DND-41 (cell line): ENCODE measurements around the gene LPAR2.
"Not testable (repeated sequence)": the region's sequence is repeated elsewhere in the genome, so short reads cannot be mapped to it uniquely, and the experiment has no call there.

Experiments used
- ATAC-seq: fragments of 200-7000 bp; cut with Tn5 transposase; 3 replicates; pipeline ENCODE4 v1.9.1; 2021; ENCODE audit warnings: low read depth; ENCODE audit not compliant: insufficient read depth
- DNase-seq: peaks from one replicate; pipeline ENCODE4 v3.0.0-alpha.2; 2020
- H2AFZ ChIP-seq: 2 replicates; pipeline ENCODE4 v1.6.0; 2012; ENCODE audit warnings: low read depth, low read length
- H3K27ac ChIP-seq: 2 replicates; pipeline ENCODE4 v1.5.1; 2012; ENCODE audit warnings: low read length, inconsistent platforms
- H3K27me3 ChIP-seq: fragments of 200-600 bp; sonication (generic); 2 replicates; pipeline ENCODE4 v1.6.0; 2012; ENCODE audit warnings: low read length, mild to moderate bottlenecking, inconsistent platforms; ENCODE audit not compliant: insufficient read depth, poor library complexity
- H3K36me3 ChIP-seq: 2 replicates; pipeline ENCODE4 v1.5.1; 2012; ENCODE audit warnings: low read length, inconsistent platforms; ENCODE audit not compliant: insufficient read depth
- H3K4me1 ChIP-seq: 2 replicates; pipeline ENCODE4 v1.5.1; 2012; ENCODE audit warnings: mild to moderate bottlenecking, low read length; ENCODE audit not compliant: insufficient read depth
- H3K4me2 ChIP-seq: 2 replicates; pipeline ENCODE4 v1.6.0; 2012; ENCODE audit warnings: mild to moderate bottlenecking, moderate library complexity, low read length, inconsistent platforms; ENCODE audit not compliant: insufficient read depth
- H3K4me3 ChIP-seq, 2 experiments: fragments of 200-600 bp in 1 of 2; shearing (Covaris generic) in 1 of 2; 2 replicates each; pipeline ENCODE4 v1.5.1; 2012 to 2016; ENCODE audit warnings: inconsistent platforms in 2 of 2, low read length in 2 of 2, mild to moderate bottlenecking in 2 of 2, low read depth in 1 of 2, moderate library complexity in 1 of 2
- H3K79me2 ChIP-seq: 2 replicates; pipeline ENCODE4 v1.6.0; 2012; ENCODE audit warnings: low read length, inconsistent platforms; ENCODE audit not compliant: insufficient read depth
- H3K9ac ChIP-seq: 2 replicates; pipeline ENCODE4 v1.6.0; 2012; ENCODE audit warnings: low read depth, mild to moderate bottlenecking, inconsistent platforms, low read length, moderate library complexity
- H3K9me3 ChIP-seq: 2 replicates; pipeline ENCODE4 v1.5.1; 2012; ENCODE audit warnings: low read length, moderate library complexity, mild to moderate bottlenecking, inconsistent platforms; ENCODE audit not compliant: insufficient read depth, severe bottlenecking
- H4K20me1 ChIP-seq: 2 replicates; pipeline ENCODE4 v1.6.0; 2012; ENCODE audit warnings: low read length; ENCODE audit not compliant: insufficient read depth
- EZH2 ChIP-seq: IDR thresholded peaks from 3 replicates; pipeline ENCODE4 v1.6.1; 2012; ENCODE audit warnings: borderline replicate concordance, low read depth, mild to moderate bottlenecking, moderate library complexity, low read length, inconsistent platforms; ENCODE audit not compliant: severe bottlenecking
- TF ChIP-seq, protein P1 (sequence below): IDR thresholded peaks from 2 replicates; pipeline ENCODE4 v1.5.1; 2012; ENCODE audit warnings: borderline replicate concordance, low read length, moderate library complexity, mild to moderate bottlenecking; ENCODE audit not compliant: poor library complexity, severe bottlenecking; ENCODE audit errors: extremely low read depth

LPAR2 gene

GRCh38 chr19:19672816-19673215 is 44.8 kb upstream of the LPAR2 start:
- TF ChIP-seq EZH2: no peak
- TF ChIP-seq, protein P1, sequence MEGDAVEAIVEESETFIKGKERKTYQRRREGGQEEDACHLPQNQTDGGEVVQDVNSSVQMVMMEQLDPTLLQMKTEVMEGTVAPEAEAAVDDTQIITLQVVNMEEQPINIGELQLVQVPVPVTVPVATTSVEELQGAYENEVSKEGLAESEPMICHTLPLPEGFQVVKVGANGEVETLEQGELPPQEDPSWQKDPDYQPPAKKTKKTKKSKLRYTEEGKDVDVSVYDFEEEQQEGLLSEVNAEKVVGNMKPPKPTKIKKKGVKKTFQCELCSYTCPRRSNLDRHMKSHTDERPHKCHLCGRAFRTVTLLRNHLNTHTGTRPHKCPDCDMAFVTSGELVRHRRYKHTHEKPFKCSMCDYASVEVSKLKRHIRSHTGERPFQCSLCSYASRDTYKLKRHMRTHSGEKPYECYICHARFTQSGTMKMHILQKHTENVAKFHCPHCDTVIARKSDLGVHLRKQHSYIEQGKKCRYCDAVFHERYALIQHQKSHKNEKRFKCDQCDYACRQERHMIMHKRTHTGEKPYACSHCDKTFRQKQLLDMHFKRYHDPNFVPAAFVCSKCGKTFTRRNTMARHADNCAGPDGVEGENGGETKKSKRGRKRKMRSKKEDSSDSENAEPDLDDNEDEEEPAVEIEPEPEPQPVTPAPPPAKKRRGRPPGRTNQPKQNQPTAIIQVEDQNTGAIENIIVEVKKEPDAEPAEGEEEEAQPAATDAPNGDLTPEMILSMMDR: no peak
- no peak for ATAC-seq
- H3K9me3 ChIP-seq: peaks cover 23% of the 10 kb centered on the region
- no peak overlapping the region for H3K9ac ChIP-seq
- H3K4me2 ChIP-seq: peak overlapping the region; percentile 55
- peaks cover 88% of the 10 kb centered on the region for H3K36me3 ChIP-seq
- peaks cover 53% of the 10 kb centered on the region for H4K20me1 ChIP-seq
- peak overlapping the region in 1 of 2 experiments; percentile 49; a peak in 2 of 4 replicates for H3K4me3 ChIP-seq
- peak overlapping the region; percentile 18; the same call in 1 of the 2 replicates for H3K27ac ChIP-seq
- H2AFZ ChIP-seq: no peak overlapping the region
- peaks cover 73% of the 10 kb centered on the region for H3K4me1 ChIP-seq
- DNase-seq: no peak
- no peaks in the 10 kb centered on the region for H3K27me3 ChIP-seq
- H3K79me2 ChIP-seq: peaks cover 91% of the 10 kb centered on the region

DNA sequence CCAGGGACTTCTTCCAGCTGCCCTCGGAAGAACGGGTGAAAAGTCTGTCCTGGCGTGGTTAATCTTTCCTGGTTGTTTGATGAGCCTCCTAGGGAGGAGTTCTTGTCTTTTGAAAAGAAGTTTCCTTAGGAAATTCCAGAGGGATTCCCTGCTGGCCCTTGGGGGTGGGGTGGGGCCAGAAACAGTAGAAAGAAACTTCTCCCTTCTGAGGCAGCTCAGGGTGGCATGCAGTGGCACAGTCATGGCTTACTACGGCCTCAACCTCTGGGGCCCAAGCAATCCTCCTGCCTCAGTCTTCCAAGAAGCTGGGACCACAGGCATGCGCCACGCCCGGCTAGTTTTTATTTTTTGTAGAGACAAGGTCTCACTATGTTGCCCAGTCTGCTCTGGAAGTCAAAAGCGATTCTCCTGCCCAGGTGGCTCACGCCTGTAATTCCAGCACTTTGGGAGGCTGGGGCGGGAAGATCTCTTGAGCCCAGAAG is 42.1 kb upstream of the LPAR2 start:
- no peak overlapping the region for H2AFZ ChIP-seq
- H3K9ac ChIP-seq: peak overlapping the region; percentile 100
- H3K9me3 ChIP-seq: peaks cover 24% of the 10 kb centered on the region
- peaks cover 34% of the 10 kb centered on the region for H4K20me1 ChIP-seq
- H3K4me3 ChIP-seq: peak overlapping the region; percentile 83 to 97
- DNase-seq (no peak), ATAC-seq (no peak)
- H3K36me3 ChIP-seq: peaks cover 61% of the 10 kb centered on the region
- H3K79me2 ChIP-seq: peaks cover 86% of the 10 kb centered on the region
- no peaks in the 10 kb centered on the region for H3K27me3 ChIP-seq
- TF ChIP-seq, protein P1: no peak
- peak overlapping the region; percentile 97 for H3K27ac ChIP-seq
- H3K4me1 ChIP-seq: peaks cover 80% of the 10 kb centered on the region
- H3K4me2 ChIP-seq: peak overlapping the region; percentile 69

- Histone ChIP-seq H3K4me3 (peak within 1 kb of the TSS; percentile 83 to 97), H3K4me1 (peaks cover 74% of the 10 kb centered on the region), H3K36me3 (peaks cover 45% of the 10 kb centered on the region), H3K9ac (peak within 1 kb of the TSS; percentile 100), H3K27me3 (no peaks in the 10 kb centered on the region), H2AFZ (peak within 1 kb of the TSS; percentile 63), H4K20me1 (peaks cover 25% of the 10 kb centered on the region), H3K4me2 (peak within 1 kb of the TSS; percentile 69), H3K9me3 (peaks cover 19% of the 10 kb centered on the region), H3K27ac (peak within 1 kb of the TSS; percentile 97), H3K79me2 (peaks cover 84% of the 10 kb centered on the region)
- TF ChIP-seq, protein P1: no peak
- no peak for TF ChIP-seq EZH2
- peak; percentile 98 for DNase-seq
- ATAC-seq: peak; percentile 73
Measured at GRCh38 chr19:19668230-19669012, 40.4 kb upstream of the LPAR2 start, which contains the start of gene ZNF101. ZNF101 (plus strand) TSS chr19:19668839; CDS start chr19:19668964, 125 bp downstream.

GRCh38 chr19:19665420-19665948 is 37.5 kb upstream of the LPAR2 start:
- peak overlapping the region; percentile 97 for H3K27ac ChIP-seq
- not testable (repeated sequence) for DNase-seq, H2AFZ ChIP-seq, H3K27me3 ChIP-seq, ATAC-seq
- H3K9me3 ChIP-seq: peaks cover 10% of the 10 kb centered on the region
- peaks cover 83% of the 10 kb centered on the region for H3K79me2 ChIP-seq
- peak overlapping the region in 1 of 2 experiments; percentile 33; a peak in 2 of 4 replicates for H3K4me3 ChIP-seq
- H3K9ac ChIP-seq: peak overlapping the region; percentile 100; the same call in 1 of the 2 replicates
- H3K36me3 ChIP-seq: peaks cover 40% of the 10 kb centered on the region
- peaks cover 30% of the 10 kb centered on the region for H4K20me1 ChIP-seq
- peaks cover 68% of the 10 kb centered on the region for H3K4me1 ChIP-seq
- peak overlapping the region; percentile 19; the same call in 1 of the 2 replicates for H3K4me2 ChIP-seq
